Neuronal stem cell (in vitro differentiated cells): ENCODE measurements around the gene PDE4B.

Experiments used
- DNase-seq: peaks from one replicate; pipeline ENCODE4 v3.0.0-alpha.2; 2013; ENCODE audit warnings: low spot score
- H2AFZ ChIP-seq: one replicate; pipeline ENCODE4 v1.6.1; 2013; ENCODE audit warnings: mild to moderate bottlenecking, low read length, inconsistent platforms
- H2AK5ac ChIP-seq: 2 replicates; pipeline ENCODE4 v1.6.1; 2013; ENCODE audit warnings: low read depth, mild to moderate bottlenecking, inconsistent platforms, low read length, moderate library complexity, mixed read lengths
- H2BK120ac ChIP-seq: 2 replicates; pipeline ENCODE4 v1.6.1; 2013; ENCODE audit warnings: low read depth, mild to moderate bottlenecking, inconsistent platforms, low read length, moderate library complexity, mixed read lengths
- H2BK12ac ChIP-seq: one replicate; pipeline ENCODE4 v1.6.1; 2013; ENCODE audit warnings: low read length, inconsistent platforms
- H2BK15ac ChIP-seq: 2 replicates; pipeline ENCODE4 v1.6.1; 2013; ENCODE audit warnings: mild to moderate bottlenecking, low read length, inconsistent platforms, mixed read lengths
- H2BK5ac ChIP-seq: one replicate; pipeline ENCODE4 v1.6.1; 2013; ENCODE audit warnings: inconsistent platforms, mild to moderate bottlenecking, low read length, moderate library complexity
- H3K14ac ChIP-seq: one replicate; pipeline ENCODE4 v1.6.1; 2013; ENCODE audit warnings: low read length, inconsistent platforms
- H3K18ac ChIP-seq: 2 replicates; pipeline ENCODE4 v1.6.1; 2013; ENCODE audit warnings: low read length, inconsistent platforms
- H3K23ac ChIP-seq: 2 replicates; pipeline ENCODE4 v1.6.1; 2013; ENCODE audit warnings: low read depth, mild to moderate bottlenecking, mixed read lengths, low read length, inconsistent platforms; ENCODE audit not compliant: poor library complexity
- H3K27ac ChIP-seq: replicated peaks from 3 replicates; pipeline ENCODE4 v1.5.1; 2013; ENCODE audit warnings: low read length, inconsistent platforms
- H3K27me3 ChIP-seq, 3 experiments: 2 replicates each; pipeline ENCODE4 v1.6.1; 2013; ENCODE audit warnings: low read length in 3 of 3, mild to moderate bottlenecking in 2 of 3, inconsistent platforms in 1 of 3, low read depth in 1 of 3, mixed read lengths in 1 of 3, moderate library complexity in 1 of 3; ENCODE audit not compliant: control insufficient read depth in 3 of 3, insufficient read depth in 3 of 3
- H3K36me3 ChIP-seq, 2 donors: replicated peaks in 1 of 2; 2 replicates each; pipeline ENCODE4 v1.6.1; 2013; ENCODE audit warnings: low read length in 2 of 2; ENCODE audit not compliant: control insufficient read depth in 2 of 2, insufficient read depth in 2 of 2
- H3K4ac ChIP-seq: 2 replicates; pipeline ENCODE4 v1.6.1; 2013; ENCODE audit warnings: inconsistent platforms, mild to moderate bottlenecking, low read length, moderate library complexity
- H3K4me1 ChIP-seq, 2 donors: 1 replicate in 1 of 2; 2 replicates in 1 of 2; pipeline ENCODE4 v1.6.1; 2013; ENCODE audit warnings: low read length in 2 of 2, low read depth in 1 of 2; ENCODE audit not compliant: control insufficient read depth in 2 of 2, insufficient read depth in 1 of 2
- H3K4me2 ChIP-seq: one replicate; pipeline ENCODE4 v1.6.1; 2013; ENCODE audit warnings: mild to moderate bottlenecking, low read length, inconsistent platforms; ENCODE audit not compliant: insufficient read depth, poor library complexity, severe bottlenecking
- H3K4me3 ChIP-seq, 2 donors: 2 replicates each; pipeline ENCODE4 v1.5.1; 2013; ENCODE audit warnings: low read length in 2 of 2, mild to moderate bottlenecking in 2 of 2, inconsistent platforms in 1 of 2, moderate library complexity in 1 of 2
- H3K79me1 ChIP-seq: one replicate; pipeline ENCODE4 v1.6.1; 2013; ENCODE audit warnings: low read depth, mild to moderate bottlenecking, inconsistent platforms, low read length, moderate library complexity
- H3K9ac ChIP-seq: one replicate; pipeline ENCODE4 v1.6.1; 2013; ENCODE audit warnings: mild to moderate bottlenecking, low read depth, low read length, inconsistent platforms; ENCODE audit not compliant: poor library complexity
- H3K9me3 ChIP-seq, 2 donors: replicated peaks in 1 of 2; 2 replicates each; pipeline versions ENCODE3 to v1.6.1; 2013; ENCODE audit warnings: low read length in 2 of 2, mild to moderate bottlenecking in 2 of 2, inconsistent platforms in 1 of 2, low read depth in 1 of 2, mixed read lengths in 1 of 2, moderate library complexity in 1 of 2; ENCODE audit not compliant: control insufficient read depth in 2 of 2, insufficient read depth in 1 of 2
- H4K8ac ChIP-seq: one replicate; pipeline ENCODE4 v1.6.1; 2013; ENCODE audit warnings: low read depth, mild to moderate bottlenecking, inconsistent platforms, low read length, moderate library complexity
- H4K91ac ChIP-seq: one replicate; pipeline ENCODE4 v1.6.1; 2013; ENCODE audit warnings: low read length, low read depth, mild to moderate bottlenecking, inconsistent platforms; ENCODE audit not compliant: poor library complexity
- WGBS, 2 donors: extraction: QIAGEN DNeasy Blood & Tissue Kit; methylation state at CpG; one replicate each; pipeline ENCODE4 v1.1.7; 2013; ENCODE audit warnings: missing lambda C conversion rate in 2 of 2, mixed read lengths in 1 of 2; ENCODE audit not compliant: insufficient read length in 2 of 2, insufficient replicate concordance in 1 of 2; ENCODE audit errors: extremely low coverage in 2 of 2; 5-methylcytosine and 5-hydroxymethylcytosine counted together

The PDE4B gene

DNA sequence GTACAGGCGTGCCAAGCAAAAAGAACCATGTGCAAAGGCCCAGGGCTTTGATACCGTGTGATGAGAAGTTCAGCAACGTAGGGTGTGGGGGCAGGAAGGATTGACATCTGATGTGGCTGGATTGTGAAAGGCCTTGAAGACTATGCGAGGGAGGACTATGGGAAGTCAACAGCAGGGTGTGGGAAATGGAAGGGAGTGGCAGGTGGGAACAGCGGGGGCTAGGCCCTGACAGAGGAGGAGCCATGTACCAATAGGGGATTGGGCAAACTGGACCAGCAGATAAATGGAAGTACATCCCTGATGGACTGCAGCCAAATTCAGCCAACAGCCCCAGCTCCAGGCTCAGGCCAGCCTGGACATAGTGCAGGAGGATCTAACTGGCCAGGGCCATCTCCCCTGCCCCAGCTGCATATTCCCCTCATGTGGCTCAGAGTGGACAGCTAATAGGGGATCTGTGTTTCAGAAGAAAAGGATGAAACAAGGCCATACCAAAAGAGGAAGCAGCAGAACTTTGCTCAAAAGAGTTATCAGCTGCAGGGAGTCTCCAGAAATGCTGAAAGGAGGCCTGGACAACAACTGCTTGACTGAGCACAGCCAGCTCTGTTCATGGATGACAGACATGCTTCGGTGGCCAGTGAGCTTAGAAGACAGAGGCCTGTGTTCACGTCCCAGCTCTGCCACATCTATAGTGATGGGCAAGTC, 601.0 kb downstream of the PDE4B start:
- Histone ChIP-seq H3K14ac (no peak overlapping the region), H3K9me3 (peaks cover 3 to 8% of the 10 kb centered on the region in 2 donors), H4K91ac (no peak overlapping the region), H2BK5ac (no peak overlapping the region), H3K9ac (no peak overlapping the region), H3K18ac (no peak overlapping the region), H4K8ac (no peak overlapping the region), H3K4me1 (peaks cover 0 to 3% of the 10 kb centered on the region in 2 donors), H2AK5ac (no peak overlapping the region), H2BK120ac (no peak overlapping the region), H3K4me3 (peak overlapping the region in 1 of 2 donors; percentile 23), H3K79me1 (no peaks in the 10 kb centered on the region), H2BK15ac (no peak overlapping the region), H3K36me3 (no peaks in the 10 kb centered on the region), H2BK12ac (no peak overlapping the region), H3K27me3 (no peaks in the 10 kb centered on the region), H2AFZ (no peak overlapping the region), H3K27ac (no peak overlapping the region), H3K4ac (no peak overlapping the region), H3K23ac (no peak overlapping the region), H3K4me2 (no peak overlapping the region)
- no peak for DNase-seq
- WGBS, 2 donors: no CpG with 5 or more reads among the region's 7 CpGs

DNA sequence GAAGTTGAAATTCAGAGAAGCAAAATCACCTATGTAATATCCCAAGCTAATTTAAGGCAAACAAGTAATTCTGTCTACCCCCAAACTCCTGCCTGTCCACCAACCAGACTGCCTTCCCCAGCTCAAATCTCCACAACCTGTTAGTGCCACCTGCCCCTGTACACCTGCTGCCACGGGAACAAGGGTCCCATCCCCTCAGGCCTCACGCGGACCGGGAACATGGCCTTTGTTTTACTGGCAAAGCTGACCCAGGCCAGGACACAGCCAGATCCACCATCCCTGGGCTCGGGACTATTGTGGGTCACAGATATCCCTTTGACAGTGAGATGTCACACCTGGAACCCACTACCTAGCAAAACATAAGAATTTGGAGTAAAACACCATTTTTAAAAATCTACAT, 601.9 kb downstream of the PDE4B start:
- Histone ChIP-seq H3K4me3 (no peak overlapping the region), H2BK12ac (no peak overlapping the region), H3K9me3 (peaks cover 1 to 5% of the 10 kb centered on the region in 2 donors), H3K4me1 (peaks cover 0 to 3% of the 10 kb centered on the region in 2 donors), H2AFZ (no peak overlapping the region), H2BK120ac (no peak overlapping the region), H3K27ac (no peak overlapping the region), H3K79me1 (no peaks in the 10 kb centered on the region), H3K18ac (no peak overlapping the region), H2AK5ac (no peak overlapping the region), H4K91ac (no peak overlapping the region), H3K27me3 (no peaks in the 10 kb centered on the region), H2BK5ac (no peak overlapping the region), H4K8ac (no peak overlapping the region), H3K4me2 (no peak overlapping the region), H3K4ac (no peak overlapping the region), H3K36me3 (no peaks in the 10 kb centered on the region), H3K9ac (no peak overlapping the region), H3K14ac (no peak overlapping the region), H3K23ac (no peak overlapping the region), H2BK15ac (no peak overlapping the region)
- WGBS, 2 donors: no CpG with 5 or more reads among the region's 5 CpGs
- no peak for DNase-seq

DNA sequence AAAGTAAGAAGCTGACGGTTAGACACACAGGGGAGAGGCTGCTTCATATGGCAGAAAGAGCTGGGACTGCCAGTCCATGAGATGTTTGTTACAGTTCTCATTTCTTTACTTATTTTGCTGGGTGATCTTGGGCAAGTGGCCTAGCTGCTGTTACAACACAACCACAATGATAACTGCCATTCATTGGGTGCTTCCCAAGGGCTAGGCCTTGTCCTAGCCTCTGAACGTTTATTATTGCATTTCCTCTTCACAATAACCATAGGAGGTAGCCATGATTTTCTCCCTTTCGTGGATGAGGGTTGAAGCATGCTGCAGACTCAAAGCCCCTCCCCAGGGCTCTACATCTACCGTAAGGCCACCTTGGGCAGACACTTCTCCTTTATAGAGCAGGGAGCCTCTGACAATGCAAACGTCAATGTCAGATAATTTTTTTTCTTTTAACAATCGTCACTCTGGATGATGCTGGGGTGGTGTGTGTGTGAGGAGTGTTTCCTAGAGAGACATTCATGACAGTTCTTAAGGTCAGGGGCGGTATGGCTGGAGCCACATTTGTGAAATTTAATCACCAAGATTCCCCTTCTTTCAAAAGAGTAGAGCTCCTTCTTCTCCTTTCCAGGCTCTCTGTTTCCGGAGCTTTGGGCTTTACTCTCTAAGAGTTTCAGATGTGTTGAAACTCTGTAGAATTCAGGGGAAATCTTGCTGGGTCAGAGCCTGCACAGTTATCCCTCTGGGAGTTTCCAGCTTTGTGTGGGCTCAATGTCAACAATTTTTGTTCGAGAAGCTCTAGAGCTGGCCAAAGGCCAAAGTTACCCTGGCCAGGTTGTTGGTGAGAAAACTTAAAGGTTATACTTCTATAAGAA, 602.7 kb downstream of the PDE4B start:
- Histone ChIP-seq H3K14ac (no peak overlapping the region), H2BK5ac (no peak overlapping the region), H2BK15ac (no peak overlapping the region), H2AFZ (peak overlapping the region; percentile 72), H3K18ac (no peak overlapping the region), H3K4me1 (peaks cover 0 to 3% of the 10 kb centered on the region in 2 donors), H3K9me3 (no peaks in the 10 kb centered on the region), H3K79me1 (no peaks in the 10 kb centered on the region), H2AK5ac (no peak overlapping the region), H3K27me3 (no peaks in the 10 kb centered on the region), H4K8ac (no peak overlapping the region), H3K23ac (no peak overlapping the region), H3K36me3 (no peaks in the 10 kb centered on the region), H2BK120ac (no peak overlapping the region), H3K4ac (no peak overlapping the region), H4K91ac (no peak overlapping the region), H3K4me2 (no peak overlapping the region), H2BK12ac (no peak overlapping the region), H3K27ac (no peak overlapping the region), H3K9ac (no peak overlapping the region), H3K4me3 (no peak overlapping the region)
- no peak for DNase-seq
- WGBS, 2 donors: no CpG with 5 or more reads among the region's 9 CpGs

DNA sequence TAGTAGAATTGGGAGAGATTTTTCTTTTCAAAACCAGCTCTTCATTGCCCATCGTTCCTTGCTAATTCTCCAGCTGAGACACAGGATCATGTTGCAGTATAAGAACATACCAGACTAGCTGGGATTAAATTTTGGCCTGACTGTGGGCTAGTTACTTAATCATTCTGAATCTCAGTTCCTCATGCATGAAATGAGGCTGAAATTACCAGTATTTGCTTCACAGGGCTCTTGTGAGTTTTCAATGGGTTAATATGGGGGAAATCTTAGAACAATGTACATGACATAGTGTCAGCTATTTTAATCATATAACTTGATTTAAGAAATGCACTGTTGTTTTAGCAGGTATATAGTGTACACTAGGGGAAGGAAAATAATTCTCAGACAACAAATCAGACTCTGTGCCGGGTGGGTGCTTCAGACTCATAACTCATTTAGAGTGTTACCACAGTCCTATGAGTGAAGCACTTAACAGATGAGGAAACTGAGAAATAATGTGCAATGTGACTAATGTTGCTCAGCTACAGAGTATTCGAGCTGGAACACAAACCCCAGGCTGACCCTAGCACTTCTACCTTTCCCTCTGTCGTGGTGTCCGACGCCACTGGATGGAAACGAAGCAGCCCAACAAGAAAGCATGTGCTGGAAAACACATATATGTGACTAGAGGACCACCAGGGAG, 603.7 kb downstream of the PDE4B start:
- Histone ChIP-seq H3K4me2 (no peak overlapping the region), H3K4ac (no peak overlapping the region), H2BK120ac (no peak overlapping the region), H3K27me3 (no peaks in the 10 kb centered on the region), H3K79me1 (no peaks in the 10 kb centered on the region), H2BK15ac (no peak overlapping the region), H3K36me3 (no peaks in the 10 kb centered on the region), H3K18ac (no peak overlapping the region), H3K4me1 (peaks cover 0 to 3% of the 10 kb centered on the region in 2 donors), H3K4me3 (no peak overlapping the region), H4K91ac (no peak overlapping the region), H3K23ac (no peak overlapping the region), H3K9me3 (no peaks in the 10 kb centered on the region), H4K8ac (no peak overlapping the region), H2BK12ac (no peak overlapping the region), H2AFZ (no peak overlapping the region), H2AK5ac (no peak overlapping the region), H3K9ac (no peak overlapping the region), H3K14ac (no peak overlapping the region), H3K27ac (no peak overlapping the region), H2BK5ac (no peak overlapping the region)
- no peak for DNase-seq
- no CpG with 5 or more reads among the region's 7 CpGs for WGBS, 2 donors
